ELF-1 (cell line): Measurements from ENCODE around the gene BLOC1S1.

ENCODE experiments used
- DNase-seq: peaks from one replicate; pipeline ENCODE4 v3.0.0-alpha.2; 2016; ENCODE audit warnings: low read depth, low spot score

BLOC1S1 gene

DNA sequence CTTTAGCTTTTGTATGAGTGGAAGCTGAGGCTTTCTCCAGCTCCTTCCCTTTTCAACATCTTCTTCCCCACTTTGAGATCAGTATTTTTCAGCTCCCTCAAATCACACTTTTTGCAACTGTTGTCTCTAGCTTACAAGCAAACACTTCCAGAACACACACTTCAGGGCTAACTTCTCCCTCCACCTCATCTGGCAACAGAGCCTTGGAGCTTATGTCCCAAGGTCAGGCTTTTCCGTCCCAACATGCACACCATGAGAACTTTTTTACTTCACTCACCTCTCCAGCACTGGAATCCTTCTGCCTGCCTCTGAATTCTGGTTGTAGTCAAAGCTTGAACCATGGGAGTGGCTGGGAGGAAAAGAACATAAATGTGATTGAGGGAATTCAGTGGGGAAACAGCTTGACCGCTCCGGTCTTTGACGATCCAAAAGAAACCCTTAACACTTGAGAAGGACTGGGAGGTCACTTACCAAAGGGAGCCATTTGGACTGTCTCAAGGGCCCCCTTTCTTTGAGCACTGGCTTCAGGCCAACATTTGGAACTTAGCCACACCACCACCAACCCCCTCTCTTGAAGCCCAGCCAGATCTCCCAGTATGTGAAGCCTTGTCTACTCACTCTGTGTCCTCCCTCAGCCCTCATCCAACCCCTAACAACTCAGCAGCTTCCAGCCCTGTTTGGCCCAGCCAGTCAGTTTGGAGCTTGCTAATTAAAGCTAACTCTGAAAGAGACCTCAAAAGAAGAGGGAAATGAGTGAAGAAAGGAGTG is 3.9 kb upstream of the BLOC1S1 start:
- DNase-seq: no peak

DNA sequence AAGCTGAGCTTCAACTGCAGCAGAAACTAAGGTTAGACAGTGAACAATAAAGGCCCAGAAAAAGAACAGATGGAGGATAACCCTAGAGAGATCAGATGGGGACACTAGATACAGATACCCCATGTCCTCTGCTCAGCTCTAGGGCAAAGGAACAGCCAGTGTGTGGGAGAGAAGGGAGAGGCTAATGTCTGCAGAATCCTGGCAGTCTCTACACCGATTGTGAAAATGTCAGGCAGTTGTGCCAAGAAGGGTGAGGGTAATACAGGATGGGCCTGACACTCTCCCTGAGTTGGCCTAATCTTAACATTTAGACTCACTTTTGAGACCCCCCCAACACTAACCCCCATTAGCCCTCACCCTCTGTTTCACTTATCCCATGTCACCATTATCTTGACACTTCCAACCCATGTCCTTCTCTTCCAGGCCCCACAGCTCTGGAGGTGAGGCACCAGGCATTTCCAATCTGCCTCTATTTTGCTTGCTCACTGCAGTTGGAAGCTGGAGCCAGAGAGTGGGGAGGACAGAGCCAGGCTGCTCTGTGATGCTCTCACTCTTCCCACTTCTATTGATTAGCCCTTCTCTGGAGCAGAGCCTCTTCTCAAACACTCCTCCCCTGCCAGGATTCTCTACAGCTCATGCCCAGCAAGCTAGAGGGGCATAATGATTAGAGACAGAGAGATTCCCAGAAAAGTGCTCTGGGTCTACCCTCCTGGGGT is 3.0 kb upstream of the BLOC1S1 start:
- no peak for DNase-seq

DNA sequence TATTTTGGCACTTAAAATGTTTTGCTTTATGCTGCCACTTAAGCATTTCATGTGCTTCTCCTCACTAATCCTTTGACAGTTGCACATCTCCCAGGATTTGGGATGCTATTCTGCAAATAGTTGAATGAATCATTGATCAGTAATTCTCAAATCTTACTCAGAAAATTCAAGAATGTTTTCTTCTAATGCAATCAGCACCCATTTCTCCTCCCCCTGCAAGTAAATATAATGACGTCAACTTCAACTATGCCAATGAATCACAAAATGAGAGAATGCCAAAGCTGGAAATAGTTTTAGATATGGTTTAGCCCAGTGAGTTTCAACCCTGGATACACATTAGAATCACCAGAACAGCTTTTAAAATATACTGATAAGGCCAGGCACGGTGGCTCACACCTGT is 2.1 kb upstream of the BLOC1S1 start:
- DNase-seq: no peak

DNA sequence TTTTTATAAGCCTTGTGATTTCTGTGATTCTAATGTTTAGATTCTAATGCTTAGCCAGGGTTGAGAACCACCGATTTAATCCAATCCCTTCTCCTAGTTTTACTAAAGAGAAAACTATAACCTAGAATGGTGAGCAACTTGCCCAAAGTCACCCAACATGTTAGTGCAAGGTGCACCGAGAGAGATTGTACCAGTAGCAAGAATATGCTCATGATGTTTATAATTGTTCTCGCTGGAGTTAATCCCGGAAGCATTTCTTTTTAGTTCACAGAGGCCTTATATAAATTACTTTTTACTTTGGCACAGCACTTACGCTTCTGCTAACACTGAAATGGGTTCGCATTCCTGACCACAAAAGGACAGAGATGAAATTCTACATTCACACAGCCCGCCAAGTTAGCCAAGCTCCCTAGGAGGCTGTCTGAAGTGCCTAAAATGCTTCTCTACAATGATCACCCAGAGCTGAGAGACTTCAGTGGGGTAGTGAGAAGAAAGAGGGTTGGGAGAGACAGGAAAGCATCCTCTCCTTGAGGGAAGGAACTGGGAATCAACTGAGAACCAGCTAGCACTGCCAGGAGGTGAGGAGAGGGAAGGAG is 579 bp upstream of the BLOC1S1 start:
- no peak for DNase-seq

DNA sequence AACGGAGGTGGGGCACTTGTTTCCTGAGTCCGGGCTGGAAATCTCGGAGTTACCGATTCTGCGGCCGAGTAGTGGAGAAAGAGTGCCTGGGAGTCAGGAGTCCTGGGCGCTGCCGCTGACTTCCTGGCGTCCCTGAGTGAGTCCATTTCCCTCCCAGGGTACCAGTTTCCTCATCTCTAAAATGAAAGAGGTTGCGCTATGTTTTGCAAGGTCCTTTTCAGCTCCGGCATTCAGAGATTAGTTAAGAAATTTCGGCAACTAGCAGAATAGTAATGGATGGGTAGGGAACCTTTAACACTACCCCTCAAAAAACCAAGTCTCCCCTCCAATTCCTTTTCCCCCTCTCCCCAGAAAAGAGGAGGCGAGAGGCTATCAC is 724 bp downstream of the BLOC1S1 start:
- no peak for DNase-seq

DNA sequence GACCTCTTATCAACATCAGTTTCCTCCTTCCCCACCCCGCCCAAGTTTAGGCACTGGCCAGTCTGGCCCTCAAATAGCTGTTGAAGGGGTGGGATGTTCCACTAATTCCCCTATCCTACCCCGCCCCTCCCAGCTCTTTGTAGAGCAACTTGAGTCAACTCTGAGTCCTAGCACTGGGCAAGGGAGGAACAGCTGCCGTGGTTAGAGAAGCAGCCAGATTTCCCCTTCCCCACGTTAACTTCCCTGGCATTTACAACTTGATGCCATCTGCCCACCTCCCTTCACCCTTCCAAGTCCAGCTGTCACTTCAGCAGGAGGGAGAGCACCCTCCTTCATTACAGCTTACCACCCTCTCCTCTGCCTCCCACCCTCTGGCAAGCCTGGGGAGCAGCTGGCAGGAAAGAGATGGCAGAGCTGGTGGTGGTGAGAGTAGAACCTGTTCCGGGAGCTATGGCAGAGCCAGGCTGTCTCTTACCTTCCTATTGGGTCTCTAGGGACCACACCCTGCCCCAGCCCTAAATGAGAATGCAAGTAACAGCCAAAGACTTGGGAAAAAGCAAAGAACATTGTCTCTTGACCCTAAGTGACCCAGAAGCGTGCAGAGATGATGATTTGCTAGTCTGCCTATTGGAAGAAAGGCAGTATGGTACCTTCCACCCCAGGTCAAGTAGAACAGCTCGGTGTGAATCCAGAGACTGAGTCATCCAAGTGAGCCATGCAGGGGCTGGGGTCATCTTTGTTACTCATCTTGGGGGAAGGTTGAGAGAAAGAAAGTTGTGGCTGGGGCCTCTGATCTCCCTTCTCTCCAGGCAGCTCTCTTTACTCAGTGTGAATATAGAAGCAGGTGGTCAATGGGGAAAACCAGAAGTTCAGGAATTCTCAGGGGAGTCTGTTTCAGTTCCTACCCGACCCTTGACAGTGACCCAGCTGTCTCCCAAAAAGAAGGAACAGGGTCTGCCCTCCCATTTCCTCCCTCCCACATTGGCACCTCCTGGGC is 1.5 kb downstream of the BLOC1S1 start:
- no peak for DNase-seq

DNA sequence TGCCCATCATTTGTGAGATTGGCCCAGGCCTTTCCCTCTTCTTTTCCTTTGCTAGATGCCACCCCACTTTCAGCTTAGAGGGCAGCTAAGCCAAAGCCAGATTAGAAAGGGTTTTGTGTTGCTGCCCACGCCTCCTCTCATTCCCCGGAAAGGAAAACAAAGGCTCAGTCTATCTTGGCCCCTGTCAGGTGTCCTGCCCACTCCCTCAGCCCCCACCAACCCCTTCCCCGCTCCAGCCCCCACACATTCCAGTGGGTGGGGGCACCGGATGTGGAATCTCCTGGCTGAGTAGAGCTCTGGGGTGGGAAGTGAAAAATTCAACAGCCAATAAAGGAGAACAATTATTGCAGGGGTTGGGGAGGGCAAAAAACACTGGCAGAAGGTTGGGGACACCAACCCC is 2.2 kb downstream of the BLOC1S1 start:
- DNase-seq: no peak

DNA sequence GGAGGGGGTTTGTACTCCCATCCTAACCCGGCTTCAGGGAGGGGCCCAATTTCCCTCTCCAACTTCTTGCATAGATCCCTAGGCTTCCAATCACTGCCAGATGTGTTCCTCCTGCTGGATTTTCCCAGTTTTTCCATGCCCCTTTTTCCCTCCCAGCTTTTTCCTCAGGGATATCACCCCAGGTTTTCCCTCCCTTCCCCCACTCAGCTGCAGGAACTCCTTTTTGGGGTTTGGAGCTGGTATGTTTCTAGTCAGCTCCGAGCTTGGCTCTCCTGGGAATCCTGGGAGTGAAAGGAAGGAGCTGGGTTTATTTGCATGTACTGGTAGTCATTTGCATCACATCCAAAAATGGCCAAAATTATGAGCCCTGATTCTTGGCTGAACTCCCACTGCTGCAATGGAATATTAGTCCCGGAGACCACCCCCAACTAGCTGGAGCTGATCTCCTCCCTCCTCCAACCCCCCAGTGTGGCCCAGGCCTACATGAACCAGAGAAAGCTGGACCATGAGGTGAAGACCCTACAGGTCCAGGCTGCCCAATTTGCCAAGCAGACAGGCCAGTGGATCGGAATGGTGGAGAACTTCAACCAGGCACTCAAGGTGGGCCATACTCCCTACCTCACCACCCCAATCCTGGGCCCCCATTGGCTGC is 2.9 kb downstream of the BLOC1S1 start:
- no peak for DNase-seq

DNA sequence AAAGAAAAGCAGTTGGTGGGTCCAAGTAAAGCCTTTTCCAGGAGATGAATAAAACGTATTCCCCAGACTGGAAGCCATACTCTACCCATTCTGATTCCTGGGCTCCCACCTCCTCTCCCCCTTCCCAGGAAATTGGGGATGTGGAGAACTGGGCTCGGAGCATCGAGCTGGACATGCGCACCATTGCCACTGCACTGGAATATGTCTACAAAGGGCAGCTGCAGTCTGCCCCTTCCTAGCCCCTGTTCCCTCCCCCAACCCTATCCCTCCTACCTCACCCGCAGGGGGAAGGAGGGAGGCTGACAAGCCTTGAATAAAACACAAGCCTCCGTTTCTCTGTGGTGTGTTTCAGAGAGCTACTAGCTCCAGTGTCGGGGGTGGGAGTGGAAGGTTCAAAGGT is 3.5 kb downstream of the BLOC1S1 start:
- no peak for DNase-seq

DNA sequence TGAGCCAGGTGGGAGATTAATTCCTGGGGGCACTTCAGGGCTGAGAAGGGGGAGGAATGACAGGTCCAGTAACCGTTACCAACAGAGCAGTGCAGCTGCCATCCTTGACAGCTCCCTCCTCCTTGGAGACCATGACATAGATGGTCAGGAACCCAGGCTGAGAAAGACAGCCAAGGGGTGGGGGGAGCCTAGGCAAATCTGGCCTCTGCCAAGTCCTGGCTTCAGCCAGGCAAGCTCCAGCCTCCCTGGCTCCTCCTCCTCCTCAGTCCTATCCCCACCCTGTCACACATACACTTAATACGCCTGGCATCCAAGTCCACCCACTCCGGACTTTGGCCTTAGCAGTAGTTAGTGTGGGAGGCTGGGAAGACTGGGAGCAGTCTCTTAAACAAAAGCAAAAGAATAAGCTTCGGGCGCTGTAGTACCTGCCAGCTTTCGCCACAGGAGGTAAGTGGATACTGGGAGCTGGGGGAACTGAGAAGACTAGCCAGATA is 4.3 kb downstream of the BLOC1S1 start, which contains the start of gene RDH5:
TSS of gene RDH5 (plus strand) at position 323 of the 494 bp plus-strand sequence. CDS start 792 bp downstream, outside the sequence.
- no peak for DNase-seq

DNA sequence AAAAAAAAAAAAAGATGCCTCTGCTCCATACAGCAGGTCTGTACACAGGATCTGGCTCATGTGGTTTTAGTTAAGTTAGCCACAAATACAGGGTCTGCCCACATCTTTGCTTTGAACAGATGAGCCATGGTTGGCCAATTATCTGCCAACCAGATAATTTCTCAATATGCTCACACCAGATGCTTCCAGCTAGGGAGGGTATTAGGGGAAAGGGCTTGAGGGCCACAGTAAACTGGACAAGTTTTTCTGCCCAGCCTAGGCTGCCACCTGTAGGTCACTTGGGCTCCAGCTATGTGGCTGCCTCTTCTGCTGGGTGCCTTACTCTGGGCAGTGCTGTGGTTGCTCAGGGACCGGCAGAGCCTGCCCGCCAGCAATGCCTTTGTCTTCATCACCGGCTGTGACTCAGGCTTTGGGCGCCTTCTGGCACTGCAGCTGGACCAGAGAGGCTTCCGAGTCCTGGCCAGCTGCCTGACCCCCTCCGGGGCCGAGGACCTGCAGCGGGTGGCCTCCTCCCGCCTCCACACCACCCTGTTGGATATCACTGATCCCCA is 5.1 kb downstream of the BLOC1S1 start:
- DNase-seq: peak; percentile 78

DNA sequence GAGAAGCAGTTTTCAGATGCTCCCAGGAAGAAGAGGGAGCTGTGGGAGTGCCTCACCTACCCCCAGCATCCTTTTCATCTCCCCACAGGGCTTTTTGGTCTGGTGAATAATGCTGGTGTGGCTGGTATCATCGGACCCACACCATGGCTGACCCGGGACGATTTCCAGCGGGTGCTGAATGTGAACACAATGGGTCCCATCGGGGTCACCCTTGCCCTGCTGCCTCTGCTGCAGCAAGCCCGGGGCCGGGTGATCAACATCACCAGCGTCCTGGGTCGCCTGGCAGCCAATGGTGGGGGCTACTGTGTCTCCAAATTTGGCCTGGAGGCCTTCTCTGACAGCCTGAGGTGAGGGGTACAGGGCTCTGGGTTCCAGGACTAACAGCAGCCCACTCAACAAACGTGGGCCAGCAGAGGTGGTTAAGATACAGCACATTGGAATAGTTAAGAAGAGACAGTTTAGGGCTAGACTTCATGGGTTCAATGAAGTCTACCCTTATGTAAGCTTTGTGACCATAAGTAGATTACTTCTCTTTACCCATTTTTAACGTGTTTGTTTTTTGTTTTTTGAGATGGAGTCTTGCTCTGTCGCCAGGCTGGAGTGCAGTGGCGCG is 5.9 kb downstream of the BLOC1S1 start:
- no peak for DNase-seq

DNA sequence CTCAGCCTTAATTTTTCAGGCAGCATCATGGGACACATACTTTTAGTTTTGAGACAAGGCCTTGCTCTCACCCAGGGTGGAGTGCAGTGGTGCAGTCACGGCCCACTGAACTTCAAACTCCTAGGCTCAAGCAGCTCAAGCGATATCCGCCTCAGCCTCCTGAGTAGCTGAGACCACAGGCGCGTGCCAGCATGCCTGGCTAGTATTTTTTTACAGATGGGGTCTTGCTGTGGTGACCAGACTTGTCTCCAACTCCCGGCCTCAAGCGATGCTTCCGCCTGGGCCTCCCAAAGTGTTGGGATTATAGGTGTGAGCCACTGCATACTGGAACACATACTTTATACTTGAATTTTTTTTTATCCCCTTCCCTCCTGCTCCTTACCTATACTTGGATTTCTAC is 7.1 kb downstream of the BLOC1S1 start:
- no peak for DNase-seq

DNA sequence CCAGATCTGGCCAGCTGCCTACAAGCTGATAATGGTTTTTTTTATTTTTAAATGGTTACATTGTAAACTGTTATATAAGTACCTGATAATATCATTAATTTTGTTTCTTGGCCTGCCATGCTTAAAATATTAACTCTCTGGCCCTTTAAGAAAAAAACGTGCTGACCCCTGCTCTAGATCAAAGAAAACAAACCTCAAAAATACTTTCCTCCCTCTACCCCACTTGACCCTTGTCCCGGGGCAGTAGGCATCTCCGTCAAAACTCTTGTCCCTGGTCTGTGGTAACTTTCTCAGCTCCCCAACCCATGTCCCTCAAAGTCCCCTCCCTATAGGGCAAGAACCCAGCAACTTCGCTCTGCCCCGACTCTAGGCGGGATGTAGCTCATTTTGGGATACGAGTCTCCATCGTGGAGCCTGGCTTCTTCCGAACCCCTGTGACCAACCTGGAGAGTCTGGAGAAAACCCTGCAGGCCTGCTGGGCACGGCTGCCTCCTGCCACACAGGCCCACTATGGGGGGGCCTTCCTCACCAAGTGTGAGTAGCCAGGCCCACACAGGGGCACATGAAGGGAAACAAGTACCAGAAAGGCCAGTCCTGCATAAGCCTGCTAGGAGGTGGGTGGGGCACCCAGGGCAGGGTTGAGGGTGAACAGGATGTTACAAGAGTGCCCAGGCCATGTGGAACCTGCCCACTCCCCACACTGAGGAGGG is 7.8 kb downstream of the BLOC1S1 start:
- no peak for DNase-seq

DNA sequence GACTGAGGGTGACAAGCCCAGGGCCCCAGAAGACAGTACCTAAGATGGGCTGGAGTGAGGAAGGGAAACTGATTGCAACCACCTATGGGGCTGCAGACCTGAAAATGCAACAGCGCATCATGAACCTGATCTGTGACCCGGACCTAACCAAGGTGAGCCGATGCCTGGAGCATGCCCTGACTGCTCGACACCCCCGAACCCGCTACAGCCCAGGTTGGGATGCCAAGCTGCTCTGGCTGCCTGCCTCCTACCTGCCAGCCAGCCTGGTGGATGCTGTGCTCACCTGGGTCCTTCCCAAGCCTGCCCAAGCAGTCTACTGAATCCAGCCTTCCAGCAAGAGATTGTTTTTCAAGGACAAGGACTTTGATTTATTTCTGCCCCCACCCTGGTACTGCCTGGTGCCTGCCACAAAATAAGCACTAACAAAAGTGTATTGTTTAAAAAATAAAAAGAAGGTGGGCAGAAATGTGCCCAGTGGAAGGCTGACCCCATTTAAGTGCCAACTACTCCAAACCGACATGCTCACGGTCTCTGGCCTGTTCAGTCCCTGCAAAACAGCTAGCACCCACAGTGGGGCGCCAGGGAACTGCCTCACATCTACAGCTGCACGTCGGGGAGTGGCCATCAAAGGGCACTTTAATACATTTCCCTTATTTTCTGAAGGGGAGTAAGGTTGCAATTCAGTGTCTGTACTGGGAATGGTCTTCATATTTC is 8.5 kb downstream of the BLOC1S1 start:
- DNase-seq: peak; percentile 63

DNA sequence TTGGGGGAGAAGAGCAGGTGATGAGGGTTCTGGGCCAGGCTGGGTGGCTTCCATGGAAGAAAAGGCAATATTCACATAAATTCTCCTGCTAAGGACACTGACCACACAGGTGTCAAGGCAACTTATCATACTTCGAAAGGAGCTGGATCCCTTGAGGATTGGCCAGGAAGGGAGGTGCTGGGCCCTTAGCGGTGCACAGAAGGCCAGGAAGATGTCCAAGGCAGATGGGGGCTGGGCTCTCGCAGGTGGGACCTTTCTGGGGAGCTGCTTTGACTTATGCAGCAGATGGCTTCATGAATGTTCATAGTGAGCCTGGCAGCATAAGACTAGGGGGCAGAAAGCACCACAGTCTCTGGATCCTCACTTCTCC is 9.1 kb downstream of the BLOC1S1 start:
- DNase-seq: no peak

DNA sequence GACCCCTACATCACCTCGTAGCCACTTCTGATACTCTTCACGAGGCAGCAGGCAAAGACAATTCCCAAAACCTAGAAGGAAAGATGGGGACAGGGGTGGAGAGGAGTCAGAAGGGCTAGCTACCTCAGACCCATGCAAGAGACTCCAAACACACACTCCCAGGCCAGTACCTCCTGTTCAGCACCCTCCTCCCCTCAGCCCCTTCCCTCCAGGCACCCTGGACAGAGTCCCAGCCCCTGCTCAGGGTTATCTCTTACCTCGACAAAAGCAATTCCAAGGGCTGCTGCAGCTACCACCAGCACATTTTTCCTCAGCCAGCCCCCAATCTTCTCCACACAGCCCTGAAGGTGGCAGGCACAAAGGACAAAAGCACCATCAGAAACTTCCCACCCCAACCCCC is 9.7 kb downstream of the BLOC1S1 start:
- DNase-seq: no peak

DNA sequence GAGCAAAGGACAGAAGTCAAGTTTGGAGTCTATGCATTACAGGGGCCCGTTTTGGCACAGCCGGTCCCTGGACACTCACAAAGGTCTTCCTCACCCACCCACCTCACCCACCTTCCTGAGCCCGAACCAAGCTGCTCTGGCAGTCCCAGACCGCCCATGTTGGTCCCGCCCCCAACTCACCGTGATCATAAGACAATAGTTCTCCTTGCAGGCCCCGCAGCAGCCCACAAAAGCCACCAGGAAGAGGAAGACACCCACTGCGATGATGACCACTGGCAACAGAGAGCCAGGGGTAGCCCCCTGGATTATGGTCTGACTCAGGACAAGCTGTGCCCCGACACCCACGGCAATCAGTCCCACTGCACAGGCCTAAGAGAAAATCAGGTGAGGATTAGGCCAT is 11.1 kb downstream of the BLOC1S1 start:
- DNase-seq: no peak

DNA sequence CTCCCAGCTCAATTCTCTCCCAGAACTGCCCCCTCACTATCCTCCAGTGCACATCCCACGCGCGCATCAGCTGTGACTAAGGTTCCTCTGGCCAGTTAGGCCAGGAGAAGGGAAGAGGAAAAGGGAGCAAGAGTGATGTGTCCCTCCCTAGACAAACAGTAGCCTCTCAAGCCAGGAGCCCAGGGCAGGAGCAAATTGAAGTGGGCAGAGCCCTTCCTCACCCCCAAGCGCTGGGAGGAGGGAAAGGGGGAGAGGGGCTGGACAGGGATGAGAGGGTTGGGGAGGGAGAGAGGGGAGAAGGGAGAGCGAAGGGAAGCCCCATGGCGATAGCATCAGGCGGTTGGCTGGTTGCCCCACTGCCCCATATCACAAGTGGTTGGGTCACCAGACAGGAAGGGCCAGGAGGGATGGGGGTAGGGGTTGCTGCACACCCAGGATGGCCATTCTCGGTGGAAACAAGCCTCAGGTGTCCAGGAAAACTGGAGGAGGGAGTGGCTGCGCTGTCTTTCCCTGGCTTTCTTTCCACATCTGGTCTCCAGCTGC is 11.9 kb downstream of the BLOC1S1 start:
- DNase-seq: no peak
